Superior temporal gyrus (tissue), 1 donor: Measurements from ENCODE around the gene HFE.
A peak's percentile ranks its signal among the peaks of the same experiment; 100 is the strongest.

Experiments
- DNase-seq: peaks from one replicate; pipeline ENCODE4 v3.0.0-alpha.2; 2016; ENCODE audit errors: extremely low spot score

HFE gene

DNA sequence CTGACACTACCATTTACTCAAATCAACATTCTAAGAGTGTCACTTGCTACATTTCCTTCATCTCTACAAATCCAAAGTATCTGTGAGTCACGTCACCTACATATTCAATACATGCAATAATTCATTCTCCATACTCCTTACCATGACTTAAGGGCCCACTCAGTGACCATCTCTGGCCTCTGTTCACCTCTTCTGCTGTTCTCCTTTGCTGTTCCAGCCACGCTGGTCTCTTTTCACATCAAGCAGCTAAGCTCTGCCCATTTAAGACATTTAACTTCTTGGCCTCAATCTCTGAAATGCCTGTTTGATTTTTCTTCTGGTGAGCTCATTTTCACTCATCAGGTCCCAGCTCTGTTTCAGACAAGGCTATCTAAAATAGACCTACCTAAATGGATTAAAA, 46.5 kb downstream of the HFE start:
- no peak for DNase-seq

- no peak for DNase-seq
Measured at GRCh38 chr6:26136321-26136720, 49.1 kb downstream of the HFE start.

GRCh38 chr6:26140254-26140966, 53.2 kb downstream of the HFE start:
- no peak for DNase-seq

- DNase-seq = peak; percentile 55
Measured at GRCh38 chr6:26140967-26141294, 53.7 kb downstream of the HFE start.

DNA sequence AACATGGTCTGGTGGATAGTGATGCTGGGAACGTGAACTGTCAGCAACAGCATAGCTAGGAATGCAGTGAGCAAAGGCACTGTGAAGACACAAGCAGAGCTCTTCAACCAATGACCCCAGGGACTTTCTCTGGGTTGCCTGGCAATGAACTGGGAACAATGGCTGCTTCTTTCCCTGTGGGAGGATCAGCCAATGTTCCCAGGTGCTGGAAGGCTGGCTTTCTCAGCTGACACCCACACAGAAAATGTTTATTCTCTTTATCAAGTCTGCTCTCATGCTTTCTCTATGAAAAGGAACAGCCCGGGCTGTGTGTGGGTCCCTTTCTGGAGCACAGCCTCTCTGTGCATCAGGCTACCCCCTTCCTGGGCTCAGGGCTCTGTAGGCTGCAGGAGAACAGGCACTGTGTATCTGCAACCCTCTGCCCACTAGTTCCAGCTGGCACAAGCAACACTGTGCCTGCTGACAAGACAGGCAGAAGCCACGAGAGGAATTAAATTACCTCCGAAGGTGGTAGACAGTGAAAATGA, 54.2 kb downstream of the HFE start:
- peak; percentile 93 for DNase-seq

DNA sequence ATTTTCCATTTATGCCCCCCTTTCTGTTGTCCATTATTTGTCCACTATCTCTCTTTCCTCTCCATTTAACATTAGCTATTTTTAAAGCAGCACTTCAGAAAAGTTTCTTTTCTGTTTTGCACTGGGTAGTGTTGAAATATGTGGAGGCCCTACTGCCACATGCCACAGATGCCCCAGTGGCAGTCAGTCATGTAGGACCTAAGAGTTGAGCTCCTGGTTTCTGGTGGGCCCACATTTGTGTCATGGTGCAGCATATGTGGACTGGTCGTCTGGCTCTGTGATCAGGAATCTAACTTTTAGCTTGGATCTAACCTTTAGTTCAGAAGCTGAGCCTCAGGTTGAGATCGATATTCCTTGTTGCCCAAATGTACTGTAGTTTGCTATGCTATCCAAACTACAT, 54.8 kb downstream of the HFE start:
- no peak for DNase-seq
